ENCODE measurements around the gene ZFR2.
"Not testable (repeated sequence)": the region's sequence is repeated elsewhere in the genome, so short reads cannot be mapped to it uniquely, and the experiment has no call there.

ZFR2 gene

GRCh38 chr19:3816566-3817218, 52.1 kb downstream of the ZFR2 start:
- FAIRE-seq (no peak), DNase-seq (ENCODE audit: low spot score) (no peak)

DNA sequence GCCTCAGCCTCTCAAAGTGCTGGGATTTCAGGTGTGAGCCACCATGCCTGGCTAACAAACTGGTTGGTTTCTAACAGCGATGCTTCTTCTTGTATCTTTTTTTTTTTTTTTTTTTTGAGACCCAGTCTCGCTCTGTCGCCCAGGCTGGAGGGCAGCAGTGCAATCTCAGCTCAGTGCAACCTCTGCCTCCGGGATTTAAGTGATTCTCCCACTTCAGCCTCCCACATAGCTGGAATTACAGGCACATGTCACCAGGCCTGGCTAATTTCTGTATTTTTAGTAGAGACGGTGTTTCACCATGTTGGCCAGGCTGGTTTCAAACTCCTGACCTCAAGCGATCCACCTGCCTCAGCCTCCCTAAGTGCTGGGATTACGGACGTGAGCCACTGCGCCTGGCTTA, 52.7 kb downstream of the ZFR2 start:
- not testable (repeated sequence) for DNase-seq (ENCODE audit: low spot score); FAIRE-seq

GRCh38 chr19:3814648-3815047, 54.2 kb downstream of the ZFR2 start:
- no peak for DNase-seq (ENCODE audit: low spot score)
- FAIRE-seq = no peak

- no peak for DNase-seq (ENCODE audit: low spot score)
- FAIRE-seq = no peak
Observed at GRCh38 chr19:3813473-3814392, 55.1 kb downstream of the ZFR2 start.

DNA sequence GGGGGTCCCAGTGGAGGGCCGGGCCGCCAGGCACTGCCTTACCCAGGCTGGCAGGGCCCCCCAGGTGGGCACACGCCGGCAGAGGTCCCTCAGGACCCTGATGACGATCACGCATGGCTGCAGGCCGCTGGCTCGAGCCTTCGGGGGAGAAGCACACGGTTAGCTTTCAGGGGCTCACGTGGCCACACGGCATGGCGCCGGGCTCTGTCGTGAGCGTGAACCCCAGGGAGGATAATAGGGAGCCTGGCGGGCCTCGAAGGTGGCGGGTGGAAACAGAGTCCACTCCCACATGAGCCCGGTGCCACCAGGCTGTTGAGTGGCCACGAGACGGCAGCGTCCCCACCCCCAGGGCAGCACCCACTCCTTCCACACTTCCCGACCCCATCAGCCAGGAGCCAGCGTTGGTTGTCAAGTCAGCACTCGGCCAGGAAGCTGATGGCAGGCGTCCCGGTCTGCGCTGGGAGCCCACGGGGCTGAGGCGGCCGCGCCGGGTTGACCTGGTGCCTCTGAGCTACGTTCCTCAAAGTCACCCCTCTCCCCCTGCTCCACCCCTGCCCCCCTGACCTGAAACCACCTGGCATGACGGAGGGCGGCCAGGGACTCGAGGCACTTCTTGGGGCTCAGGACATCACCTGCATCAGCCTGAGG, 58.0 kb downstream of the ZFR2 start:
- no peak for FAIRE-seq

DNA sequence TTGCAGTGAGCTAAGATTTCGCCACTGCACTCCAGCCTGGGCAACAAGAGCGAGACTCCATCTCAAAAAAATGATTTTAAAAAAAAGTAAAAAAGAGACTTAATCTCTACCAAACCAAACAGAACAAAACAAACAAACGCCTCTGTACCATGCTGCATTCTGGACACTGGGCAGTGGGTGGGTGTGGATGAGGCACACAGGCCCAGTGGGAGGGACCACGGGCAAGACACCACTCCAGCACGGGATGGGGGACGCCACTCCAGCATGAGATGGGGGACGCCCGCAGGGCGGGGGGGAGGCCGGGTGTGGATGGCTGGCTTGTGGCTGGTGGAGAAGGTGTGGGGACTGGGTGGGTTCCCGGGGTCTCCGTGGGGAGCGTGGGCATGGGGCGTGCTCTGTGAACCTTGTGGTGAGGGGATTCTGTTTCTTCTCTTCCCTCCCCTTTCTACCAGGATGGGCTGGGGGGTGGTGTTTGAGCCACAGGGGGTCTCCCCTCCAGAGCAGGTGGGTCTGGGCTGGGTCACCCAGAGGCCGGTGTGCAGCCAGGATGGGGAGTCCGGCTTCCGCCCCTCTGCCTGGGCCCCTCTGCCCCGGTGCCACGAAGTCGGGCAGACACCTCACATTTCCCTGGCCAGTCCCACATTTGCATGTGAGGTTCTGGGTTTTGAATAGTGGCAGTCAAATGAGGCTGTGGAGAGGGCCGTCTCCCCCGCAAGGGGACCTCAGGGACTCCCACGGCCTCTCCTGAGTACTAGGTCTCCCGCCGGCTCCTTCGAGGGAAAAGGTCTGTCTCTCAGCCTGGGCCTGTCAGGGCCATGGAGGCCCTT, 58.7 kb downstream of the ZFR2 start:
- FAIRE-seq (no peak), DNase-seq (ENCODE audit: low spot score) (no peak)

More for the DNA sequence above, 58.0 kb downstream of the ZFR2 start:
- DNase-seq (ENCODE audit: low spot score) = no peak

DNA sequence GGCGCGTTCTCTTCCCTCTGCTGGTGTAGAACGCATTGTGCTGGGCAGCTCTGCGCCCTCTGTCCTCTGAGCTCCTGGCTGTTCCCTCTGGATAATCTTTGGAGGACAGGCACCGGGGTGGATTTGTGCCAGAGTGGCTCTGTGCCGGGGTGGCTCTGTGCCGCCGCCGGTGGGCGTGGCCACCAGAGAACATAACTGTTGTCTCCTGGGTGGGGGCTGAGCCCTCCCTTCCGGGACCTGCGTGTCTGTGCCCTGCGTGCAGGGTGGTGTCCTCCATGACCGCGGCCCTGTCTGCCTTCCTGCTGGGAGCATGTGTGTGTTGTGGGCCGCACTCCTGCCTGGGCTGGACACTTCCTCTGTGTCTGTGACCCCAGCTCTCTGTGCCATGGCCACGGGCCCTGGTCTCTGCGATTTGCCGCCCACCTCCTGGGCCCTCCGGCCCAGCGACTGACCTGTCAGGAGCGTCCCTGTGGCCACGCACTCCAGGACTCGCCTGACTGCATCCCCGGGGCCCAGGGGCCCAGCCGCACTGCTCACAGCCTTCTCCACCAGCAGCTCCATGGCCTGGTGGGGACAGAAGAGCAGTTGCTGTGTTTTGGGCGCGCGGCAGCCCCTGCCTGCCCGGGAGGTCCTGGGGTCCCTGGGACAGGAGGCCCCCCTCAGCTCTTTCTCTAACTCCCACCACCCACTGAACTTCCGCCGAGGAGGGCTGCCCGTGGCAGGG, 60.3 kb downstream of the ZFR2 start:
- DNase-seq (ENCODE audit: low spot score) (no peak), FAIRE-seq (no peak)

DNA sequence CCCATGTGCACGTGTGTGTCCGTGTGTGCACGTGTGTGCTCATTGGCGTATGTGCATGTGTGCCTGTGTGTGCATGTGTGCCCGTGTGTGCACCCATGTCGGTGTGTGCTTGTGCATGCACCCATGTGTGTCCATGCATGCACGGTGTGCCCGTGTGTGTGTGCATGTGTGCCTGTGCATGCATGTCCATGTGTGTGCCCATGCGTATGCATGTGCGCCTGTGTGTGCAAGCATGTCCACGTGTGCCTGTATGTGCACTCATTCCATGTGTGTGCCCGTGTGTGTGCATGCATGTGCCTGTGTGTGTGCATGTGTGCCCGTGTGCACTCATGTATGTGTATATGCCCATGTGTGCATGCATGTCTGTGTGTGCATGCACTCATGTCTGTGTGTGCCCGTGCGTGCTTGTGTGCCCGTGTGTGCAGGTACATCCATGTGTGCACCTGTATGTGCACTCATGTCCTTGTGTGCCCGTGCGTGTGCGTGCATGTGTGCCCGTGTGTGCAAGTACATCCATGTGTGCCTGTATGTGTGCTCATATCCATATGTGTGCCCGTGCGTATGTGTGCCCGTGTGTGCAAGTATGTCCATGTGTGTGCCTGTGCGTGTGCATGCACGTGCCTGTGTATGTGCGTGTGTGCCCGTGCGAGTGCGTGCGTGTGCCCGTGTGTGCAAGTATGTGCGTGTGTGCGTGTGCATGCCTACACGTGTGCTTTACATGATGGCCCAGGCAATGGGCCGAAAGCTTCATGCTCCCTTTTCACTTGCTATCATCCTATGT, 61.1 kb downstream of the ZFR2 start:
- FAIRE-seq (peak; percentile 95), DNase-seq (ENCODE audit: low spot score) (no peak)

DNA sequence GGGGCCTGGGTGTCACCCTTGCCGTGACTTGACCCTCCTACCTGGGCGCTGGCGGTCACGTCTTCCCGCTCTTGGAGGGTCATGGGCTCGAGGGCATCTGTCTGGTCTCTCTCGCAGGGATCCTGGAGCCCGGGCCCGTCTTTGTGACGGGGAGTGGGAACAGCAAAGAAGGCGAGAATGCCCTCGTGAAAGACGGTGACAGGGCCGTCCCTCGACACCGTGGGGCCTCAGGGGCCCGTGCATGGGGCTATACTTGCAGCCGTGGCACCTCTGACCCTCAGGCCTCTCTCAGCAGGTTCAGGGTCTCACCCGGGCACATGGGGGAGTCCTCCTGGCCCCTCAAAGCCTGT, 61.7 kb downstream of the ZFR2 start:
- DNase-seq (ENCODE audit: low spot score) (no peak), FAIRE-seq (no peak)

DNA sequence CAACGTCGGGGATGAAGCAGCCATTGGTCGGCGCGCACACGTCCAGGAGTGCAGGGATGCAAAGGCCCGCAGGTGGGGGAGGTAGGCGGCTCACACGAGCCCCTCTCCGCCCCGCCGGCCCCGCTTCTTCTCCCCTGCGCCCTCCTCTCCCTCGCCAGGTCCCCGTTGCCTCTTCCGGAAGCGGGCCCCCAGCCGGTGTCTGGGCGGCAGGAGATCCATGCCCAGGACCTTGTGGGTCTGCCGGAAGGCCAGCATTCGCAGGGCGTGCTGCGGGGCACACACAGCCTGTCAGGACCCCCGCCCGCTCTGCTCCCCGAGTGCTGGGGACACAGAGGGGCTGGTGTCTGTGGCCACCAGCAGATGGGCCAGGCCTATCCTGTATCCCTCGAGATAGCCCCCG, 63.0 kb downstream of the ZFR2 start:
- no peak for DNase-seq (ENCODE audit: low spot score)
- no peak for FAIRE-seq

DNA sequence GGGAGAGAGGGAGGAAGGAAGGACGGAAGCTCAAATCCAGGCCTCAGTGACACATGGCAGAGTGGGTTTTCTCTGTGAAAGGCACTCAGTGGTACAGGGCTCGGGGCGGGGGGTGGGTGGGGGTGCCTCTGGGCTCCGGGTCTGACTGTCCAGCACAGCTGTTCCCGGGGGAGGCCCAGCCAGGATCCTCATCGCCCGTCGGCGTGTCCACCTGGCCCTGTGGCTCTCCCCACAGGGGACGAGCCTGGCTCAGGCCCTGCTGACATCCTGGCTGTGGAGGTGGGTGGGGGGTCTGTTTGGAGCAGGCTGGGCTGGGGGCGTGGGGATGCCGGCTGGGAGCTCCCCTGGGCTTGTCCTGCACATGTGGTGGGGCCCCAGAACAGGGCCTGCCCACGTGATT, 64.4 kb downstream of the ZFR2 start:
- FAIRE-seq (no peak), DNase-seq (ENCODE audit: low spot score) (no peak)

DNA sequence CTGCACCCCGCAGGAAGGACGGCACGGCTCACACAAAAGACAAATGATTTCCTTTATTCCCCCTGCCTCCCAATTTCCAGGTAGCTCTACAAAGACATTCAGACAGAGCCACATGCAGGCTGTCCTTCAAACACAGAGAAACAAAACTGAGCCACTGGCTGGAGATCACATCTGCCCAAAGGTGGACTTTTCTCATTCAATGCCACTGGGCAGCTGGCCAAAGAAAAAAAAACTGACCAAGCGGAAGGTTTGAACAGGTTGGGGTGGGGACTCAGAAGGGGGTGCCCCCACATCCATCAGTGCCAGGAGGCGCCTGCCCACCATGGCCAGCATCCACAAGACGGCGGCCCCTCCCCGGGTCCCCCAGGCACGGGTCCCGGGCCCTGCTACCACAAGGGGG, 64.9 kb downstream of the ZFR2 start:
- no peak for DNase-seq (ENCODE audit: low spot score)

DNA sequence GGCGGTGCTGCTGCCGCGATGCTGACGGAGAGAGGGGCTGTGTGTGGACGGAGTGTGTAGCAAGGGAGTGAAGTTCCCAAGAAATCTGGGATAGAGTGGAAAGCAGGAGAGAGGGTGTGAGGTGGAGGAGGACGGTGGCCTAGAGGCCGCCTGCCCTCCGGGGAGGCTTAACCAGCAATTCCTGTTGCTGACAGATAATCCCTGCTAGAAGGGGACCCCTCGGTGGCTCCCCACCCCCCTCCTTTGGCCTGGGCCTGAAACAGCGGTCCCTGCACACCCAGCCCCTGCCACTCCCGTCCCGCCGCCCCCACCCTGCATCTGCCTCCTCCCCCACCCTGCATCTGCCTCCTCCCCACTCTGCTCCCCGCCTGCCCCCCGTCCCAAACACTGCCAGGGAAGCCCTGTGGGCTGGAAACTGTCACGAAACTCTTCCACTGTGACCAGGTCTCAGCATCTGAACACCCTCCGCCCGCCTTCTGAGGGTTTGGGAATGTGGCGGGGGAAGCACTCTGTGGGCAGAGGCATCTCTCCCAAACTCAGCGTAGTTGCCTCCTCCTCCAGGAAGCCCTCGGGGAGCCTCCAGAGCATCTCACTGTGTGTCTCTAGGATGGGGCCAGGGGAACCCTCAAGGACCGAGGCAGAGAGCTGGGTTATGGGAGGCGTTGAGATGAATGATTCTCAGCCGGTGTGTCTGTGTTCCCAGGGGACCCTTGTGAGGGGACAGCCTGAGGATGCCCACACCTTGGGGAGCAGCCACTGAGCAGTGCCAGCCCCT, 65.5 kb downstream of the ZFR2 start:
- no peak for DNase-seq (ENCODE audit: low spot score)
- FAIRE-seq = no peak

More for the DNA sequence above, 64.9 kb downstream of the ZFR2 start:
- FAIRE-seq = no peak

GRCh38 chr19:3801412-3802096, 67.3 kb downstream of the ZFR2 start:
- FAIRE-seq = no peak
- DNase-seq (ENCODE audit: low spot score) = peak; percentile 47

GRCh38 chr19:3800996-3801395, 67.8 kb downstream of the ZFR2 start:
- FAIRE-seq = no peak
- no peak for DNase-seq (ENCODE audit: low spot score)

DNA sequence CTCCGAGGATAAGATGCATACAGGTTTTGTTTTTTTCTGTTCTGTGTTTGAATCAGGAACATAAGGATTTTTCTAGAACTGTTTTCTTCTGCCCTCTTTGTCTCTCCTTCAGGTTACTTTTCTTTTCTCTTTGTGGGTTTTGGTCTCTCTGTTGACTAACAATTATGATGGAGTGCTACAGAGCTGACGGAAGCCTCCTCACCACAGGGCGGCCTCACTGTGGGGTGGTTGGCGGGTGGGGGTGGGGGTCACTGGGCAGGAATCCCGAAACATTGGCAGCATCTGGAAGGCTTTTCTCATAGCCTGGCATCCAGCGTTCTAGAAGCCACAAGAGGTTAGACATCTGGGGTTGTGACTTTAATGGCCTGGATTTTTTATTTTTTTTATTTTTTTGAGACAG, 70.7 kb downstream of the ZFR2 start:
- DNase-seq (ENCODE audit: low spot score) (no peak), FAIRE-seq (no peak)

GRCh38 chr19:3796358-3796757, 72.5 kb downstream of the ZFR2 start:
- no peak for FAIRE-seq
- DNase-seq (ENCODE audit: low spot score) = no peak

- FAIRE-seq (no peak), DNase-seq (ENCODE audit: low spot score) (no peak)
Observed at GRCh38 chr19:3793799-3794198, 75.0 kb downstream of the ZFR2 start.

DNA sequence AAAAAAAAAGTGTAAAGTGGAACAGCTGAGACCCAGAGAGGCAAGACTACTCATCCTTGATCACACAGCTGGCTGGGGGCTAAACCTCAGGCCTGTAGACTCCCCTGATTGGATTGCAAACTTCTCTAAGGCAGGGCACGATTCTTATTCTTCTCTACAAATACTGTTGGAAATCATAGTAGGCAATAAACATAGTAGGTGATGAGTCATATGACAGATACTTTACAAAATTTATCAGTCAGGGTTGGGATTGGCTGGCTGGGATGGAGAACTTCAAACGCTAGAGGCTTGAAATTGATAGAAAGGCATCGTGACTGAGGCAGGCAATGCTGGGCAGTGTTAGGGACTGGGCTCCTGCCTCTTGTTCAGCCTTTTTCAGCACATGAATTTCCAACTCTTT, 76.7 kb downstream of the ZFR2 start:
- no peak for FAIRE-seq
- DNase-seq (ENCODE audit: low spot score) = no peak

Data from urothelium cell line (cell line).